ENCODE measurements around the gene DXO.

- no peak for TF ChIP-seq CTCF (IDR thresholded peaks at IDR 0.05)
- TF ChIP-seq ZFX (IDR thresholded peaks at IDR 0.05; ENCODE audit: borderline replicate concordance), result no peak
Observed at GRCh38 chr6:31948306-31948705, 23.6 kb downstream of the DXO start.
